OCI-LY1 (cell line): ENCODE measurements around the gene GLT8D2.

Experiments used
- H2AFZ ChIP-seq: fragments of 200-600 bp; sonication (generic), shearing (Covaris generic); 2 replicates; pipeline ENCODE4 v1.6.0; 2014; ENCODE audit warnings: antibody characterized with exemption, mild to moderate bottlenecking, low read length
- H3F3A ChIP-seq: fragments of 200-600 bp; sonication (generic), shearing (Covaris generic); 2 replicates; pipeline ENCODE4 v1.6.0; 2014; ENCODE audit warnings: mild to moderate bottlenecking, antibody characterized with exemption, low read length, moderate library complexity; ENCODE audit not compliant: insufficient read depth
- H3K27ac ChIP-seq: fragments of 200-600 bp; sonication (generic); 2 replicates; pipeline ENCODE4 v1.5.1; 2014; ENCODE audit warnings: low read length, mixed run types, mild to moderate bottlenecking, low read depth; ENCODE audit not compliant: poor library complexity, severe bottlenecking
- H3K27me3 ChIP-seq: fragments of 200-600 bp; sonication (generic); 2 replicates; pipeline ENCODE4 v1.6.0; 2014; ENCODE audit warnings: antibody characterized with exemption, mild to moderate bottlenecking, low read length, moderate library complexity; ENCODE audit not compliant: insufficient read depth
- H3K36me3 ChIP-seq: fragments of 200-600 bp; sonication (generic); 2 replicates; pipeline ENCODE4 v1.6.1; 2014; ENCODE audit warnings: mild to moderate bottlenecking, antibody characterized with exemption, low read length, moderate library complexity, mixed read lengths; ENCODE audit not compliant: insufficient read depth
- H3K4me1 ChIP-seq: fragments of 200-600 bp; sonication (generic); 2 replicates; pipeline ENCODE4 v1.5.1; 2014; ENCODE audit warnings: mild to moderate bottlenecking, low read length, moderate library complexity; ENCODE audit not compliant: insufficient read depth, severe bottlenecking
- H3K4me2 ChIP-seq: fragments of 200-600 bp; sonication (generic), shearing (Covaris generic); 2 replicates; pipeline ENCODE4 v1.6.1; 2014; ENCODE audit warnings: low read length
- H3K4me3 ChIP-seq: fragments of 200-600 bp; sonication (generic); 2 replicates; pipeline ENCODE4 v1.5.1; 2014; ENCODE audit warnings: low read length, low read depth, mild to moderate bottlenecking, mixed read lengths; ENCODE audit not compliant: poor library complexity, severe bottlenecking
- H3K79me2 ChIP-seq: fragments of 200-600 bp; shearing (Covaris generic); 2 replicates; pipeline ENCODE4 v1.6.1; 2016; ENCODE audit warnings: mixed run types, low read length, mixed read lengths; ENCODE audit not compliant: insufficient read depth
- H3K9ac ChIP-seq: fragments of 200-600 bp; sonication (generic), shearing (Covaris generic); 2 replicates; pipeline ENCODE4 v1.6.1; 2014; ENCODE audit warnings: mild to moderate bottlenecking, low read length, mixed read lengths
- H3K9me2 ChIP-seq: fragments of 200-600 bp; sonication (generic), shearing (Covaris generic); 2 replicates; pipeline ENCODE4 v1.6.1; 2014; ENCODE audit warnings: low read depth, mild to moderate bottlenecking, low read length, mixed read lengths
- H3K9me3 ChIP-seq: fragments of 200-600 bp; shearing (Covaris generic); 2 replicates; pipeline ENCODE4 v1.6.1; 2014; ENCODE audit warnings: low read length, mixed read lengths
- H4K20me1 ChIP-seq: fragments of 200-600 bp; sonication (generic), shearing (Covaris generic); 2 replicates; pipeline ENCODE4 v1.6.0; 2016; ENCODE audit warnings: mild to moderate bottlenecking, low read length; ENCODE audit not compliant: insufficient read depth
- EZH2 ChIP-seq: fragments of 200-600 bp; sonication (generic), shearing (Covaris generic); IDR thresholded peaks from 2 replicates; pipeline ENCODE4 v1.8.0; 2017; ENCODE audit warnings: borderline replicate concordance, mixed run types, mild to moderate bottlenecking, antibody characterized with exemption, low read length, moderate library complexity, mixed read lengths
- TF ChIP-seq, protein P1 (sequence below): fragments of 200-600 bp; sonication (generic), shearing (Covaris generic); IDR thresholded peaks from 2 replicates; pipeline ENCODE4 v1.5.1; 2017; ENCODE audit warnings: mild to moderate bottlenecking, antibody characterized with exemption, low read length, moderate library complexity, mixed read lengths

The GLT8D2 gene

DNA sequence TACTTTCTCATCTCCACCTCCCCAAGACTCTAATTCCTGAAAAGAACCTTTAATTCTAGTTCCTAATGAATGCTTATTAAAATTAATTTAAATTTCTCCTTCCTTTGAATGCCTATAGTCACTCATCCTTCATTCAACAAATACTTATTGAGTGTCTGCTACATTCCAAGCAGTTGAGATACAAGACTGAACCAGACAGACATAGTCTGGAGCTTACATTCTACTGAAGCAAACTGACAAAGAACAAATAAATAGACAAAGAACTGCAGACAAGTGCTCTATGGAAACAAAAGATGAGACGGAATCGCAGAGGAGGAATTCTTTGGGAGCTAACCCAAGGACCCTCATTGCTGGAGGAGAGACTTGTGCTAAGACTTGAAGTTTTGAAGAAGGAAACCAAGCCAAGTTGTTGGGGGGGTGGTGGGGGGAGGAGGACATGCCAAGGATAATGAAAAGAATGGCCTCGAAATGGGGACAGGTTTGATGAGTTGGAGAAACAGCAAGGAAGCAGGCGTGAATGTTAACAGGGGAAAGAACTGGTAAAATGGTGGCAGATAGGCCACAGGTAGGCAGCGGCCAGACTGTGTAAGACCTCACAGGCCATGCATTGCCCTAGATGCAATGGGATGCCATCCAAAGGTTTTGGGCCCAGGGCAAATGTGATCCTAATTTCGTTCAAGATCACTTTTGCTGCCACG lies 94.0 kb downstream of the GLT8D2 start:
- H3K9ac ChIP-seq: peak overlapping the region; percentile 73
- H3F3A ChIP-seq: no peaks in the 10 kb centered on the region
- H3K9me3 ChIP-seq: no peaks in the 10 kb centered on the region
- H3K4me1 ChIP-seq: peaks cover 13% of the 10 kb centered on the region
- H2AFZ ChIP-seq: no peak overlapping the region
- H3K4me2 ChIP-seq: peak overlapping the region; percentile 80
- H4K20me1 ChIP-seq: no peaks in the 10 kb centered on the region
- peaks cover 38% of the 10 kb centered on the region for H3K36me3 ChIP-seq
- no peaks in the 10 kb centered on the region for H3K79me2 ChIP-seq
- no peaks in the 10 kb centered on the region for H3K9me2 ChIP-seq
- H3K27me3 ChIP-seq: no peaks in the 10 kb centered on the region
- TF ChIP-seq EZH2: no peak
- TF ChIP-seq, protein P1, sequence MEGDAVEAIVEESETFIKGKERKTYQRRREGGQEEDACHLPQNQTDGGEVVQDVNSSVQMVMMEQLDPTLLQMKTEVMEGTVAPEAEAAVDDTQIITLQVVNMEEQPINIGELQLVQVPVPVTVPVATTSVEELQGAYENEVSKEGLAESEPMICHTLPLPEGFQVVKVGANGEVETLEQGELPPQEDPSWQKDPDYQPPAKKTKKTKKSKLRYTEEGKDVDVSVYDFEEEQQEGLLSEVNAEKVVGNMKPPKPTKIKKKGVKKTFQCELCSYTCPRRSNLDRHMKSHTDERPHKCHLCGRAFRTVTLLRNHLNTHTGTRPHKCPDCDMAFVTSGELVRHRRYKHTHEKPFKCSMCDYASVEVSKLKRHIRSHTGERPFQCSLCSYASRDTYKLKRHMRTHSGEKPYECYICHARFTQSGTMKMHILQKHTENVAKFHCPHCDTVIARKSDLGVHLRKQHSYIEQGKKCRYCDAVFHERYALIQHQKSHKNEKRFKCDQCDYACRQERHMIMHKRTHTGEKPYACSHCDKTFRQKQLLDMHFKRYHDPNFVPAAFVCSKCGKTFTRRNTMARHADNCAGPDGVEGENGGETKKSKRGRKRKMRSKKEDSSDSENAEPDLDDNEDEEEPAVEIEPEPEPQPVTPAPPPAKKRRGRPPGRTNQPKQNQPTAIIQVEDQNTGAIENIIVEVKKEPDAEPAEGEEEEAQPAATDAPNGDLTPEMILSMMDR: no peak
- peak overlapping the region; percentile 71 for H3K4me3 ChIP-seq
- H3K27ac ChIP-seq: no peak overlapping the region

DNA sequence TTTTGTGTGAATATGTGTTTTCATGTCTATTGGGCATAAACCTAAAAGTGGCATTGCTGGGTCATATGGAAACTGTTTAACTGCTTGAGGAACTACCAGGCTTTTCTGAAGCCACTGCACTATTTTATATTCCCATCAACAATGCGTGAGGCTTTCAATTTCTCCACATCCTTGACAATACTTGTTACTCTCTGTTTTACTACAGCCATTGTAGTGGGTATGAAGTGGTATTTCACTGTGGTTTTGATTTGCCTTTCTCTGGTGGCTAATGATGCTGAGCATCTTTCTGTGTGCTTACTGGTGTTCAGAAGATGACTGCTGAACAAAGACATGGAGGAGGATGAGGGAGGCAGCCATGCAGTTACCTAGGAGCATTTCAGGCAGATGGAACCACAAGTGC lies 97.5 kb downstream of the GLT8D2 start:
- Histone ChIP-seq H3K36me3 (peaks cover 71% of the 10 kb centered on the region), H3K9ac (no peak overlapping the region), H3K4me3 (no peak overlapping the region), H3K27me3 (no peaks in the 10 kb centered on the region), H3K4me2 (no peak overlapping the region), H3F3A (no peaks in the 10 kb centered on the region), H4K20me1 (no peaks in the 10 kb centered on the region), H3K79me2 (no peaks in the 10 kb centered on the region), H3K9me3 (no peaks in the 10 kb centered on the region), H2AFZ (no peak overlapping the region), H3K4me1 (peaks cover 9% of the 10 kb centered on the region), H3K9me2 (no peaks in the 10 kb centered on the region), H3K27ac (no peak overlapping the region)
- TF ChIP-seq, protein P1: no peak
- no peak for TF ChIP-seq EZH2

DNA sequence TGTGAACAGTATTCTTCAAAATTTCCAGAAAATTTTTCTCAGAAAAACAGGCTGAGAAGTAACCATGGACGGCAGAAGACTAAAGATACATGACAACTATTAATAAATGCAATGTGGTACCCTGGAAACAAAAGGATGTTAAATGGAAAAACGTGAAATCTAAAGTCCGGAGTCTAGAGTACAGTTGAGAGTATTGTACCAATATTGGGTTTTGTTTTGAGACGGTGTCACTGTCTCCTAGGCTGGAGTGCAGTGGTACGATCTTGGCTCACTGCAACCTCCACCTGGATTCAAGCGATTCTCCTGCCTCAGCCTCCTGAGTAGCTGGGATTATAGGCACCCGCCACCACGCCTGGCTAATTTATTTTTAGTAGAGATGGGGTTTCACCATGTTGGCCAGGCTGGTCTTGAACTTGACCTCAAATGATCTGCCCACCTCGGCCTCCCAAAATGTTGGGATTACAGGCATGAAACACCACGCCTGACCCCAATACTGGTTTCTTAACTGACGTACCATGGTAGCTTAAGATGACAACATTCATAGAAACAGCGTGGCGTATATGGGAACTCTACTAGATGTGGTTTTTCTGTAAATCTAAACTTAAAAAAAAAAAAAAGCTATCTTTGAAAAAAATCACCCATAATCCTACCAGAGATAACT lies 101.1 kb downstream of the GLT8D2 start:
- Histone ChIP-seq H4K20me1 (no peaks in the 10 kb centered on the region), H3F3A (no peaks in the 10 kb centered on the region), H3K9ac (no peak overlapping the region), H3K79me2 (no peaks in the 10 kb centered on the region), H3K9me3 (no peaks in the 10 kb centered on the region), H3K9me2 (no peaks in the 10 kb centered on the region), H3K4me3 (no peak overlapping the region), H3K36me3 (peaks cover 97% of the 10 kb centered on the region), H2AFZ (no peak overlapping the region), H3K27ac (no peak overlapping the region), H3K4me2 (no peak overlapping the region), H3K4me1 (no peaks in the 10 kb centered on the region), H3K27me3 (no peaks in the 10 kb centered on the region)
- TF ChIP-seq, protein P1: no peak
- no peak for TF ChIP-seq EZH2
